ENCODE results near the gene KDM1B.
"Not testable (repeated sequence)": the region's sequence is repeated elsewhere in the genome, so short reads cannot be mapped to it uniquely, and the experiment has no call there.

DNA sequence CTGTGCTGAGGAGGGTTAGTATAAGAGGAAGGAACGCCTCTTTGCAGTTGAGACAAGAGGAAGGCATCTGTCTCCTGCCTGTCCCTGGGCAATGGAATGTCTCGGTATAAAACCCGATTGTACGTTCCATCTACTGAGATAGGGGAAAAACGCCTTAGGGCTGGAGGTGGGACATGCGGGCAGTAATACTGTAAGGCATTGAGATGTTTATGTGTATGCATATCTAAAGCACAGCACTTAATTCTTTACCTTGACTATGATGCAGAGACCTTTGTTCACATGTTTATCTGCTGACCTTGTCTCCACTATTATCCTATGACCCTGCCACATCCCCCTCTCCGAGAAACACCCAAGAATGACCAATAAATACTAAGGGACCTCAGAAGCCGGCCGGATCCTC lies 71.9 kb downstream of the KDM1B start:
- TF ChIP-seq, protein P1, sequence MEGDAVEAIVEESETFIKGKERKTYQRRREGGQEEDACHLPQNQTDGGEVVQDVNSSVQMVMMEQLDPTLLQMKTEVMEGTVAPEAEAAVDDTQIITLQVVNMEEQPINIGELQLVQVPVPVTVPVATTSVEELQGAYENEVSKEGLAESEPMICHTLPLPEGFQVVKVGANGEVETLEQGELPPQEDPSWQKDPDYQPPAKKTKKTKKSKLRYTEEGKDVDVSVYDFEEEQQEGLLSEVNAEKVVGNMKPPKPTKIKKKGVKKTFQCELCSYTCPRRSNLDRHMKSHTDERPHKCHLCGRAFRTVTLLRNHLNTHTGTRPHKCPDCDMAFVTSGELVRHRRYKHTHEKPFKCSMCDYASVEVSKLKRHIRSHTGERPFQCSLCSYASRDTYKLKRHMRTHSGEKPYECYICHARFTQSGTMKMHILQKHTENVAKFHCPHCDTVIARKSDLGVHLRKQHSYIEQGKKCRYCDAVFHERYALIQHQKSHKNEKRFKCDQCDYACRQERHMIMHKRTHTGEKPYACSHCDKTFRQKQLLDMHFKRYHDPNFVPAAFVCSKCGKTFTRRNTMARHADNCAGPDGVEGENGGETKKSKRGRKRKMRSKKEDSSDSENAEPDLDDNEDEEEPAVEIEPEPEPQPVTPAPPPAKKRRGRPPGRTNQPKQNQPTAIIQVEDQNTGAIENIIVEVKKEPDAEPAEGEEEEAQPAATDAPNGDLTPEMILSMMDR (IDR thresholded peaks at IDR 0.05 in 4 of 5, conservative IDR thresholded peaks at IDR 0.05 in 1 of 5): not testable (repeated sequence)
- TF ChIP-seq POLR2A (IDR thresholded peaks at IDR 0.05): not testable (repeated sequence)
